Kidney (tissue), 14 donors: Measurements from ENCODE around the gene MIPEP. TPM values are rescaled to one million over a fixed set of nuclear protein-coding genes. Genes with fewer than 3 reads are reported as not detected.

ENCODE experiments used
- DNase-seq, 5 donors: peaks; one replicate each; pipeline ENCODE4 v3.0.0-alpha.2; 2013 to 2020
- FAIRE-seq: peaks from 2 replicates; lab custom pipeline; 2012; peaks lifted over from hg19 to GRCh38; lab: Jason Lieb, UNC
- H3K27ac ChIP-seq, 2 donors: one replicate each; pipeline ENCODE4 v1.7.0; 2013; ENCODE audit warnings: low read depth in 2 of 2, low read length in 2 of 2, inconsistent platforms in 1 of 2
- H3K27me3 ChIP-seq: one replicate; pipeline ENCODE4 v1.7.1; 2013; ENCODE audit warnings: low read length, inconsistent platforms; ENCODE audit not compliant: control insufficient read depth, insufficient read depth
- H3K36me3 ChIP-seq, 3 donors: one replicate each; pipeline versions ENCODE4 v1.7.0 to v1.7.1; 2013; ENCODE audit warnings: low read length in 3 of 3, control low read depth in 1 of 3, inconsistent platforms in 1 of 3; ENCODE audit not compliant: insufficient read depth in 3 of 3, control insufficient read depth in 2 of 3
- H3K4me1 ChIP-seq, 3 donors: one replicate each; pipeline versions ENCODE4 v1.7.0 to v1.7.1; 2013; ENCODE audit warnings: low read length in 3 of 3, inconsistent platforms in 1 of 3, low read depth in 1 of 3; ENCODE audit not compliant: control insufficient read depth in 2 of 3, insufficient read depth in 2 of 3
- H3K4me3 ChIP-seq, 3 donors: one replicate each; pipeline versions ENCODE4 v1.7.0 to v1.8.1; 2013; ENCODE audit warnings: low read length in 3 of 3, control low read depth in 1 of 3, inconsistent platforms in 1 of 3
- H3K9ac ChIP-seq, 3 donors: one replicate each; pipeline versions ENCODE4 v1.7.0 to v1.7.1; 2013; ENCODE audit warnings: low read length in 3 of 3, control low read depth in 1 of 3, inconsistent platforms in 1 of 3
- H3K9me3 ChIP-seq, 3 donors: one replicate each; pipeline versions ENCODE4 v1.7.0 to v1.7.1; 2013; ENCODE audit warnings: low read length in 3 of 3, control low read depth in 1 of 3, inconsistent platforms in 1 of 3; ENCODE audit not compliant: control insufficient read depth in 2 of 3, insufficient read depth in 1 of 3
- intact Hi-C: fragments of 100-400 bp; cut with DNase I; formaldehyde crosslinking; loops from one replicate; pipeline ENCODE4 v1.11.1; 2022
- polyA plus RNA-seq: library from polyadenylated mRNA; stranded (reverse); fragments of 350-450 nt; fragmentation: Illumina TruSeq; extraction: RNeasy Lipid Tissue Mini Kit (QIAGEN cat#74804); gene quantifications from one replicate; pipeline ENCODE4 v1.2.3, GENCODE V29; 2014; ENCODE audit warnings: low read depth, low replicate concordance; ENCODE audit not compliant: insufficient read depth
- total RNA-seq: library from RNA; stranded (reverse); fragmentation: NEBNext Ultra II Directional; extraction: Animal tissue kit (Norgen Biotek cat#: 25700); gene quantifications from one replicate; pipeline ENCODE4 v1.2.1, GENCODE V29; 2021
- TF ChIP-seq, protein P1 (sequence below): IDR thresholded peaks from 3 replicates; pipeline ENCODE4 v1.5.1; 2012; ENCODE audit warnings: mild to moderate bottlenecking, moderate library complexity, borderline replicate concordance; ENCODE audit not compliant: insufficient read depth; ENCODE audit errors: extremely low read depth
- donor health status: control.
- donor health status: control.
- donor health status: control.
- donor health status: control.
- donor health status: control.
- donor health status: DM: yes; HTN: yes; CAD: no.
- donor health status: Normal renal cell carcinoma (clear cell type).

The MIPEP gene
- total and polyA plus RNA-seq, 2 donors from 2014 or later: 29.1 to 46.8 TPM

DNA sequence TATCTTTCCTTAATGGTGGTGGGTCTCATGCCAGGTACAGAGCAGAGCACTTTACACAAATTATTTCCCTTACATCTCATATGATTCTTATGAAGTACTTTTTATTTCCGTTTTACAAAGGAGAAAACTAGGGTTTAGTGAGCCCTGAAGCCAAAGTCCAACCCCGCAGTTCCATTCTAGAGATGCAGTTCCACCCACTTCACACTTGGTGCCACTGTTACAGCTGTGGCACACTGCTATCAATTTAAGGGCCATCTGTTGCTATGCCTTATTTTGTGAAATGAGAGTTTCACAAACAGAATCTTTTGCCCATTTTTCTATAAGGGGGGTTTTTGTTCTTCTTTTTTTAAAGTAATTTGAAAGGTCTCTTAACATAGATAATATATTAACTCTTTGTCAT lies 12.9 kb downstream of the MIPEP start:
- FAIRE-seq (no peak), DNase-seq (peak in 1 of 5 donors; percentile 39)
- TF ChIP-seq, protein P1, sequence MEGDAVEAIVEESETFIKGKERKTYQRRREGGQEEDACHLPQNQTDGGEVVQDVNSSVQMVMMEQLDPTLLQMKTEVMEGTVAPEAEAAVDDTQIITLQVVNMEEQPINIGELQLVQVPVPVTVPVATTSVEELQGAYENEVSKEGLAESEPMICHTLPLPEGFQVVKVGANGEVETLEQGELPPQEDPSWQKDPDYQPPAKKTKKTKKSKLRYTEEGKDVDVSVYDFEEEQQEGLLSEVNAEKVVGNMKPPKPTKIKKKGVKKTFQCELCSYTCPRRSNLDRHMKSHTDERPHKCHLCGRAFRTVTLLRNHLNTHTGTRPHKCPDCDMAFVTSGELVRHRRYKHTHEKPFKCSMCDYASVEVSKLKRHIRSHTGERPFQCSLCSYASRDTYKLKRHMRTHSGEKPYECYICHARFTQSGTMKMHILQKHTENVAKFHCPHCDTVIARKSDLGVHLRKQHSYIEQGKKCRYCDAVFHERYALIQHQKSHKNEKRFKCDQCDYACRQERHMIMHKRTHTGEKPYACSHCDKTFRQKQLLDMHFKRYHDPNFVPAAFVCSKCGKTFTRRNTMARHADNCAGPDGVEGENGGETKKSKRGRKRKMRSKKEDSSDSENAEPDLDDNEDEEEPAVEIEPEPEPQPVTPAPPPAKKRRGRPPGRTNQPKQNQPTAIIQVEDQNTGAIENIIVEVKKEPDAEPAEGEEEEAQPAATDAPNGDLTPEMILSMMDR: peak; percentile 48
- Histone ChIP-seq H3K36me3 (peaks cover 2 to 9% (median 6%) of the 10 kb centered on the region in 3 donors), H3K4me1 (no peaks in the 10 kb centered on the region), H3K27me3 (no peaks in the 10 kb centered on the region), H3K27ac (no peak overlapping the region), H3K4me3 (no peak overlapping the region), H3K9me3 (no peaks in the 10 kb centered on the region), H3K9ac (no peak overlapping the region)
- intact Hi-C loops: loop anchor here (10.0 kb wide), 1 partner anchor 411 kb away; no protein-coding TSS in a partner anchor

DNA sequence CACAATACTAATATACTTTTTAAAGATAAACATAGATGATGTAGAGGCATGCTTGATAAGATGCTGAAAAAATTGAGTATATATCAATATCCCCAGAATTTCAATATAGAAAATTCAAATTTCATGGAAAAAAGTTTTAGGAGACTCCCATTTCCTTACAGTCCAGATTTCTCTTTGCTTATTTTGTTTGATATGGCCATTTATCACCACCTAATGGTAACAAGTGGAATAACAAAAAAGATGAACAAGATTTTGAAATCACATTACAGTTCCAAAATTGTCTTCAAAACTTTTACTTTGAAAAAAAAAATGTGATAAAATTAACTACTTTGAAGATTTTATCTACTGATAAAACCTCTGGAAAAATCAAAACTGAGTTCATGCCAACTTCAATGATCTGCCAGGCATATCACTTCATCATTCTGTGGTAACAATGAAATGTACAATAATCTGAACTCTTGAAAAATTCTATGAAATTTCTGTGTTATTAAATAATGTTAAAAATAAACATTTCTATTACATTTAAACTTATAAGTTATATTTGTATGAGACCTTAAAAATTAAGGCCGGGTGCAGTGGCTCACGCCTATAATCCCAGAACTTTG lies 17.5 kb downstream of the MIPEP start:
- intact Hi-C loops: loop anchor here (10.0 kb wide), 1 partner anchor 407 kb away; no protein-coding TSS in a partner anchor
- Histone ChIP-seq H3K4me1 (no peaks in the 10 kb centered on the region), H3K27me3 (no peaks in the 10 kb centered on the region), H3K9ac (no peak overlapping the region), H3K36me3 (peaks cover 0 to 3% (median 3%) of the 10 kb centered on the region in 3 donors), H3K4me3 (no peak overlapping the region), H3K9me3 (no peaks in the 10 kb centered on the region), H3K27ac (no peak overlapping the region)
- FAIRE-seq (peak; percentile 98), DNase-seq (peak in 2 of 5 donors; percentile 63 to 88)
- TF ChIP-seq, protein P1: peak; percentile 58

DNA sequence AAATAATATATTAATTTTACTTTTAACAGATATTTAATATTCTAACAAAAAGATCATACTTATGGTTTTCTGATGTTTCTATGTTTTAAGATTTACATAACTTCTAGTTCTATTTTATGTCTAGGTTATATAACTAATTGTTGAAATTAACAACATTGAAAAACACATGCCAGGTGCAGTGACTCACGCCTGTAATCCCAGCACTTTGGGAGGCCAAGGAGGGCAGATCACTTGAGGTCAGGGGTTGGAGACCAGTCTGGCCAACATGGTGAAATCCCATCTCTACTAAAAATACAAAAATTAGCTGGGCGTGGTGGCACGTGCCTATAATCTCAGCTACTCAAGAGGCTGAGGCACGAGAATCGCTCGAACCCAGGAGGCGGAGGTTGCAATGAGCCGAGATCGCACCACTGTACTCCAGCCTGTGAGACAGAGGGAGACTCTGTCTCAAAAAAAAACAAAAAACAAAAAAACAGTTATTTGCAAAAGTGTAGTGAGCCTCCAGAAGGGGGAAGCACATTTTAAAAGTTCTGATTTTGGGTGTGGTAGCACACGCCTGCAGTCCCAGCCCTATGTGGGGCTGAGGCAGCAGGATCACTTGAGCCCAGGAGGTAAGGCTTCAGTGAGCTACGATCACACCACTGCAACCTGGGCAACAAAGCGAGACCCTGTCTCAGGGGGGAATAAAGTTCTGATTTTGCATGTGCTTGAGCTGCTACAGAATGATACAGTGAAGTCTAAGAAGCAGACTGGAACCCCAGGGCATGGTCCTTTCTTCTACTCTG lies 18.7 kb downstream of the MIPEP start:
- Histone ChIP-seq H3K9me3 (no peaks in the 10 kb centered on the region), H3K4me3 (no peak overlapping the region), H3K9ac (no peak overlapping the region), H3K4me1 (no peaks in the 10 kb centered on the region), H3K36me3 (peaks cover 0 to 3% (median 3%) of the 10 kb centered on the region in 3 donors), H3K27ac (no peak overlapping the region), H3K27me3 (no peaks in the 10 kb centered on the region)
- peak; percentile 25 for FAIRE-seq
- DNase-seq: peak in 3 of 5 donors; percentile 25 to 42 (median 40)
- TF ChIP-seq, protein P1: no peak
- intact Hi-C loops: loop anchor here (10.0 kb wide), 1 partner anchor 406 kb away; no protein-coding TSS in a partner anchor
